ENCODE measurements around the gene KCNH5.

Gene KCNH5

GRCh38 chr14:62667421-62667914 is 377.8 kb downstream of the KCNH5 start:
- no peak for DNase-seq

DNA sequence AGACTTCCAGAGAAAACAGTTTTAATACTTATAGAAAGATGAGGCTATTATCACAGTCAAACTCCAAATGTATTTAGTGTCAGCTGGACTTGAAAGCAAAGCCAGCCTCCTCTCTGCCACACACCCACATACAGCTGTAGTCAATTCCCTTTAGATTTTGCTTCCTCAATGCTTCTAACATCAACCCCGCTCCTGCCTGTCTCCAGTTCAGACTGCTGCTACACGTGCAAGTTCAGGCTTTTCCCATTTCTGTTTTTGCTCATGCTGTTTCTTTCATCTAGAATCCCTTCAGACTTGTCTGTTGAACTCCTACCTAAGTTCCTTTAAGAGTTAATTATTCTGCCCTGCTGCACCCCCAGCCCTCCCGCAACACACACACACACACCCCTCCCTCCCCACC is 380.0 kb downstream of the KCNH5 start:
- no peak for DNase-seq

GRCh38 chr14:62663456-62663821 is 381.8 kb downstream of the KCNH5 start:
- no peak for DNase-seq

GRCh38 chr14:62662811-62663455 is 382.3 kb downstream of the KCNH5 start:
- DNase-seq, result no peak

DNA sequence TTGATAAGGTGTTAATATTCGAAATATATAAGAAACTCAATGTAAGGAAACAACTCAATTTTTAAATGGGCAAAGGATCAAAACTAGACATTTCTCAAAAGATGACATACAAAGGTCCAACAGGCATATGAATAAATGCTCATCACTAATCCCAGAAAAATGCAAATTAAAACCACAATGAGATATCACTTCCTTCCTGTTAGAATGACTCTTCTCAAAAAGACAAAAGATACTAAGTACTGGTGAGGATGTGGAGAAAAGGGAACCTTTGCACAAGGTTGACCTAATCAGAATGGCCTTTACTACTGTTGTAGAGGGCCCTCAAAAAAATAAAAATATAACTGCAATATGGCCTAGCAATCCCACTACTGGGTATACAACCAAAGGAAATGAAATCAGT is 383.4 kb downstream of the KCNH5 start:
- no peak for DNase-seq

DNA sequence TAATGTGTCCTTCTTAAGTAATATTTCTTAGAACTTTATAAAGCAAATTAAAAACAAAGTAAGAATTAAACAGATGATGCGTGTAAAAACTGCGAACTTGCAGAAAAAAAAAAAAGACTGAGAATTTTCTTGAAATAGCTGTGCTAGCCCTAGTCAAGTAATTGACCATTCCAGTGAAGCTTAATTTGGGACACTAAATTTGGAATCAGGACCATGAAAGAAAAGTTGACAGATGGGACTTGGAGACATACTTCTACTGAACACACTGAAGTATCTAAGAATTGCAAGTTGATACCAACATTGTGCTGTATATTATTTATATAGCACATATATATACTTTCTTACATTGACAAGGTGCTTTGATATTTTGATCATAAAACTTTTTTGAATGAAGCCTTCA is 386.6 kb downstream of the KCNH5 start:
- no peak for DNase-seq

DNA sequence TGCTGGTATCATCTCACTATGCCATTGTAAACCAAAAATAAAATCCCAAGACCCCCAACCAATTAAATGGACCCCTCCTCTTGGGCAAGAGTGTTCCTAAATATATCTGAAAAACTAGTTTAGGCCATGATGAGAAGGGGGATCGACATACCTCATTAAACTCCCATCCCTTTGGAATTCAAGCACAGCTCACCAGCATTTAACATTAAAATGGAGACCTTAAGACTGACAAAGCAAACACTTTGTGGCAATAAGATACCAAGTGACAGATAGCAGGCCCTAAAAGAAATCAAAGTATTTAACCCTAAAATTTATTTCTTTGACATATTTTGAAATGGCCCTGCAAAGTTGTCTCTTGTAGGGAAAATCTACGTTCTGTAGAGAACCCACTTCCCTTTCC is 387.9 kb downstream of the KCNH5 start:
- DNase-seq, result no peak

DNA sequence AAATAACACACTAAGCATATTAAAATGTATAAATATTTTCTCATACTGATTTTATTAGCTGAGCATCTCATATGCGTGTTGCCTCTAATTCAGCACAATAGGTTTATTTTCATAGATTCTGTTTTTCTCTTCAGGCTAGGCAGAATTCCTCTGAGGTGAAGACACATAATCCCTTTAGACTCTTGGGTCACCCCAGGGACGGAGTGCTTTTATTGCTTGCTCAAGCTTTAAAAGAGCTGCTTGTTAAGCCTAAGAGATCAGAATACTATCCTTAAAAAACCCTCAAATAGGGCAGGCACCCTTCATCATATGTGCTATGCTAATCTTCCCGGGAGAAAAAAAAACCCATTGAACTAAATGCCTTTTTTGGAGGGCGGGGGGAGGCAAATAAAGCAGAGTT is 390.1 kb downstream of the KCNH5 start:
- no peak for DNase-seq

DNA sequence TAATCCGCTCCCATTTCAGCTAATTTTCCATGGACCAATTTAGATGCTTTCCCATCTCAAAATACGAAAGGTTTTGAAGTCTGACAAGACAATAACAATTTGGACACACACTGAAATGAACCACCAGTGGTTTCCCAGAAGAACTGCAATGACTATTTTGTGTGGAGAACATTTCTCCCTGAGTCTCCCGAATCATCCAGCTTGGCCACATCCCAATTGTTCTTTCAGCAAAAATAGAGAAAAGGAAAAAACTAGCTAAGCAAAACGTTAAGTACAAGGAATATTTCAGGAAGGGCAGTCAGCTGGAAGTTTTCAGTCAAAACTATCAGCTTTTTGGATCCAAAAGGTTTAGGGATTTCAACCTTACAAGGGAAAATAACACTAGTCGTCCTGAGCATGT is 390.6 kb downstream of the KCNH5 start:
- no peak for DNase-seq
